Mammary epithelial cell (primary cell): Measurements from ENCODE around the gene GRID2.

ENCODE experiments used
- EZH2 ChIP-seq: IDR thresholded peaks from 2 replicates; pipeline ENCODE4 v1.6.1; 2012; ENCODE audit warnings: low read length, inconsistent platforms, borderline replicate concordance
- TF ChIP-seq, protein P1 (sequence below), 2 donors: IDR thresholded peaks in 1 of 2; conservative IDR thresholded peaks in 1 of 2; 2 replicates each; pipeline ENCODE4 v1.5.1; 2011 to 2012; ENCODE audit warnings: inconsistent platforms in 2 of 2, low read length in 2 of 2, mild to moderate bottlenecking in 2 of 2, control low read depth in 1 of 2, low read depth in 1 of 2; ENCODE audit not compliant: insufficient read depth in 1 of 2; ENCODE audit errors: extremely low read depth in 1 of 2

DNA sequence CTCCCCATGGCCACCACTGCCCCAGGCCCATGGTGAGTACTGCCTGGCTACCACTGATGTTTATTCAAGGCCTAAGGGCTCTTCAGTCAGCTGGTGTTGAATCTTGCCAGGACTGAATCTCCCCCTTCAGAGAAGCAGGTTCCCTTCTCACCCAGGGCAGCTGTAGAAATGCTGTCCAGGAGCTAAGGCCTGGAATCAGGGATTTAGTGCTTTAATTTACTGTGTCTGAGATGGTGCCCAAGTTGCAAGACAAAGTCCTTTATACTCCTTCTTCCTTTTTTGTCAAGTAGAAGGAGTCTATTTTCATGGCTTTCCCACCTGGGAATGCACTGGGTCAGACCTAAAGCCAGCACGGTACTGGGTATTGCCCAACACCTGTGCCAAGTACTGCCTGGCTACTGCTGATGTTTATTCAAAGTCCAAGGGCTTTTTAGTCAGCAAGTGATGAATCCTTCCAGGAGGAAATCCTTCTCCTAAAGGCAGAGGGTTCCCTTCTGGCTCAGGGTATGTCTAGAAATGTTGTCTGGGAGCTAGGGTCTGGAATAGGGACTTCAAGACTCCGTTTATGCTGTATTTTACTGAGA is 1407.2 kb downstream of the GRID2 start:
- TF ChIP-seq, protein P1, sequence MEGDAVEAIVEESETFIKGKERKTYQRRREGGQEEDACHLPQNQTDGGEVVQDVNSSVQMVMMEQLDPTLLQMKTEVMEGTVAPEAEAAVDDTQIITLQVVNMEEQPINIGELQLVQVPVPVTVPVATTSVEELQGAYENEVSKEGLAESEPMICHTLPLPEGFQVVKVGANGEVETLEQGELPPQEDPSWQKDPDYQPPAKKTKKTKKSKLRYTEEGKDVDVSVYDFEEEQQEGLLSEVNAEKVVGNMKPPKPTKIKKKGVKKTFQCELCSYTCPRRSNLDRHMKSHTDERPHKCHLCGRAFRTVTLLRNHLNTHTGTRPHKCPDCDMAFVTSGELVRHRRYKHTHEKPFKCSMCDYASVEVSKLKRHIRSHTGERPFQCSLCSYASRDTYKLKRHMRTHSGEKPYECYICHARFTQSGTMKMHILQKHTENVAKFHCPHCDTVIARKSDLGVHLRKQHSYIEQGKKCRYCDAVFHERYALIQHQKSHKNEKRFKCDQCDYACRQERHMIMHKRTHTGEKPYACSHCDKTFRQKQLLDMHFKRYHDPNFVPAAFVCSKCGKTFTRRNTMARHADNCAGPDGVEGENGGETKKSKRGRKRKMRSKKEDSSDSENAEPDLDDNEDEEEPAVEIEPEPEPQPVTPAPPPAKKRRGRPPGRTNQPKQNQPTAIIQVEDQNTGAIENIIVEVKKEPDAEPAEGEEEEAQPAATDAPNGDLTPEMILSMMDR (conservative IDR thresholded peaks at IDR 0.05 in 1 of 2, IDR thresholded peaks at IDR 0.05 in 1 of 2; ENCODE audit: extremely low read depth in 1 of 2, insufficient read depth in 1 of 2, low read depth in 1 of 2, low read length in 2 of 2), result no peak
- no peak for TF ChIP-seq EZH2
